GM23248 (cell line): Measurements from ENCODE around the gene RPL22. TPM values are rescaled to one million over a fixed set of nuclear protein-coding genes. Genes with fewer than 3 reads are reported as not detected.

Experiments used
- DNase-seq: peaks from one replicate; pipeline ENCODE4 v3.0.0-alpha.2; 2015
- H2AFZ ChIP-seq: fragments of 200-600 bp; sonication (generic); 2 replicates; pipeline ENCODE4 v1.6.1; 2016; ENCODE audit warnings: antibody characterized with exemption
- H3F3A ChIP-seq: fragments of 200-600 bp; sonication (generic); 2 replicates; pipeline ENCODE4 v1.6.1; 2016; ENCODE audit warnings: mild to moderate bottlenecking, antibody characterized with exemption, mixed run types; ENCODE audit not compliant: insufficient read depth
- H3K27ac ChIP-seq: fragments of 200-600 bp; sonication (generic); 2 replicates; pipeline ENCODE4 v1.5.1; 2016; ENCODE audit warnings: mild to moderate bottlenecking
- H3K27me3 ChIP-seq: fragments of 200-600 bp; sonication (generic); replicated peaks from 2 replicates; pipeline ENCODE4 v1.6.1; 2016; ENCODE audit warnings: mild to moderate bottlenecking; ENCODE audit not compliant: insufficient read depth
- H3K36me3 ChIP-seq: fragments of 200-600 bp; sonication (generic); 2 replicates; pipeline ENCODE4 v1.6.1; 2016; ENCODE audit warnings: low read depth, mild to moderate bottlenecking
- H3K4me1 ChIP-seq: fragments of 200-600 bp; sonication (generic); 2 replicates; pipeline ENCODE4 v1.6.1; 2016; ENCODE audit warnings: mild to moderate bottlenecking; ENCODE audit not compliant: insufficient read depth
- H3K4me2 ChIP-seq: fragments of 200-600 bp; sonication (generic); one replicate; pipeline ENCODE4 v1.6.1; 2016; ENCODE audit warnings: mild to moderate bottlenecking; ENCODE audit not compliant: unreplicated experiment
- H3K4me3 ChIP-seq: fragments of 200-600 bp; sonication (generic); 2 replicates; pipeline ENCODE4 v1.5.1; 2016; ENCODE audit warnings: mild to moderate bottlenecking
- H3K79me2 ChIP-seq: fragments of 200-600 bp; sonication (generic); 2 replicates; pipeline ENCODE4 v1.6.1; 2016; ENCODE audit warnings: mild to moderate bottlenecking; ENCODE audit not compliant: insufficient read depth
- H3K9ac ChIP-seq: fragments of 200-600 bp; sonication (generic); 2 replicates; pipeline ENCODE4 v1.6.1; 2016; ENCODE audit warnings: mild to moderate bottlenecking
- H3K9me2 ChIP-seq: fragments of 200-600 bp; sonication (generic); 2 replicates; pipeline ENCODE4 v1.6.1; 2016; ENCODE audit warnings: mixed run types, mild to moderate bottlenecking, moderate library complexity; ENCODE audit not compliant: insufficient read depth
- H3K9me3 ChIP-seq: fragments of 200-600 bp; sonication (generic); one replicate; pipeline ENCODE4 v1.6.1; 2017; ENCODE audit warnings: low read depth
- H4K20me1 ChIP-seq: fragments of 200-600 bp; sonication (generic); 2 replicates; pipeline ENCODE4 v1.6.0; 2016; ENCODE audit not compliant: insufficient read depth
- EZH2 ChIP-seq: fragments of 200-600 bp; sonication (generic); IDR thresholded peaks from 2 replicates; pipeline ENCODE4 v1.6.1; 2018; ENCODE audit warnings: antibody characterized with exemption, mild to moderate bottlenecking; ENCODE audit not compliant: insufficient read depth, poor library complexity, severe bottlenecking
- EZH2phosphoT487 ChIP-seq: fragments of 200-600 bp; sonication (generic); IDR thresholded peaks from 2 replicates; pipeline ENCODE4 v1.6.1; 2018; ENCODE audit warnings: antibody characterized with exemption, moderate library complexity, mild to moderate bottlenecking, low read depth; ENCODE audit not compliant: insufficient read depth
- WGBS, 2 experiments: methylation state at CpG; one replicate each; pipeline ENCODE4 v1.1.6; 2015 to 2017; ENCODE audit warnings: low lambda C conversion rate in 2 of 2, low coverage in 1 of 2; ENCODE audit errors: missing lambda C conversion rate in 2 of 2; 5-methylcytosine and 5-hydroxymethylcytosine counted together
- in situ Hi-C: fragments of 300-500 bp; cut with MboI; formaldehyde crosslinking; loops from 2 replicates; pipeline ENCODE4 v1.15.0; 2020
- polyA plus RNA-seq: library from polyadenylated mRNA; unstranded; fragments of >200 nt; fragmentation: Nextera tagmentation; extraction: Ambion mirVana; gene quantifications from 2 replicates; pipeline ENCODE4 v1.2.1, GENCODE V29; 2016
- total RNA-seq: library from RNA; depleted of rRNA; stranded (reverse); fragments of >200 nt; shearing (Covaris generic); gene quantifications from 2 replicates; pipeline ENCODE4 v1.2.3, GENCODE V29; 2014

The RPL22 gene
- total and polyA plus RNA-seq, 2 experiments from 2014 or later, result 127 to 137 TPM

- Histone ChIP-seq H3K79me2 (no peaks in the 10 kb centered on the region), H3F3A (no peaks in the 10 kb centered on the region), H3K9ac (no peak overlapping the region), H3K27ac (no peak overlapping the region), H3K4me3 (no peak overlapping the region), H3K9me2 (no peaks in the 10 kb centered on the region), H2AFZ (no peak overlapping the region), H4K20me1 (no peaks in the 10 kb centered on the region), H3K36me3 (no peaks in the 10 kb centered on the region), H3K27me3 (no peaks in the 10 kb centered on the region), H3K4me1 (no peaks in the 10 kb centered on the region), H3K9me3 (no peaks in the 10 kb centered on the region), H3K4me2 (no peak overlapping the region)
- WGBS, 2 experiments, result 83 to 88% methylated on average over 13 to 16 of the region's 16 CpGs
- in situ Hi-C loops, result no loop called here
- DNase-seq, result no peak
- TF ChIP-seq EZH2phosphoT487 (no peak), EZH2 (no peak)
Observed at GRCh38 chr1:6211731-6212130, 12.3 kb upstream of the RPL22 start.

- TF ChIP-seq EZH2phosphoT487 (no peak), EZH2 (no peak)
- no peaks in the 10 kb centered on the region for H3K9me2 ChIP-seq
- no peak overlapping the region for H3K27ac ChIP-seq
- in situ Hi-C loops, result no loop called here
- no peak for DNase-seq
- no peak overlapping the region for H3K4me2 ChIP-seq
- H3K9ac ChIP-seq, result no peak overlapping the region
- no peaks in the 10 kb centered on the region for H4K20me1 ChIP-seq
- 97 to 99% methylated on average over 21 to 28 of the region's 29 CpGs for WGBS, 2 experiments
- H3F3A ChIP-seq, result no peaks in the 10 kb centered on the region
- H3K79me2 ChIP-seq, result no peaks in the 10 kb centered on the region
- H3K36me3 ChIP-seq, result no peaks in the 10 kb centered on the region
- H3K4me1 ChIP-seq, result no peaks in the 10 kb centered on the region
- H3K9me3 ChIP-seq, result no peaks in the 10 kb centered on the region
- no peak overlapping the region for H2AFZ ChIP-seq
- no peaks in the 10 kb centered on the region for H3K27me3 ChIP-seq
- H3K4me3 ChIP-seq, result no peak overlapping the region
Observed at GRCh38 chr1:6210591-6211355, 11.4 kb upstream of the RPL22 start.

GRCh38 chr1:6209661-6210580 is 10.5 kb upstream of the RPL22 start:
- Histone ChIP-seq H2AFZ (peak overlapping the region; percentile 58), H3F3A (no peaks in the 10 kb centered on the region), H3K36me3 (no peaks in the 10 kb centered on the region), H3K4me3 (peak overlapping the region; percentile 59), H3K79me2 (no peaks in the 10 kb centered on the region), H3K9me2 (no peaks in the 10 kb centered on the region), H3K4me2 (peak overlapping the region; percentile 66), H4K20me1 (no peaks in the 10 kb centered on the region), H3K9ac (peak overlapping the region; percentile 47), H3K9me3 (no peaks in the 10 kb centered on the region), H3K4me1 (no peaks in the 10 kb centered on the region), H3K27me3 (no peaks in the 10 kb centered on the region), H3K27ac (no peak overlapping the region)
- WGBS, 2 experiments, result 93 to 94% methylated on average over 11 to 17 of the region's 17 CpGs
- in situ Hi-C loops, result no loop called here
- TF ChIP-seq EZH2phosphoT487, result no peak
- DNase-seq, result no peak

GRCh38 chr1:6208723-6209660 is 9.6 kb upstream of the RPL22 start:
- no peaks in the 10 kb centered on the region for H3K79me2 ChIP-seq
- in situ Hi-C loops, result no loop called here
- no peak overlapping the region for H3K27ac ChIP-seq
- no peak for TF ChIP-seq EZH2
- TF ChIP-seq EZH2phosphoT487, result no peak
- H2AFZ ChIP-seq, result peak overlapping the region; percentile 58
- 3 to 4% methylated on average over 70 to 99 of the region's 99 CpGs for WGBS, 2 experiments
- H3K4me3 ChIP-seq, result peak overlapping the region; percentile 59
- H3F3A ChIP-seq, result no peaks in the 10 kb centered on the region
- peak; percentile 83 for DNase-seq
- H3K36me3 ChIP-seq, result no peaks in the 10 kb centered on the region
- no peaks in the 10 kb centered on the region for H3K9me2 ChIP-seq
- no peaks in the 10 kb centered on the region for H3K4me1 ChIP-seq
- H4K20me1 ChIP-seq, result no peaks in the 10 kb centered on the region
- H3K9me3 ChIP-seq, result no peaks in the 10 kb centered on the region
- H3K27me3 ChIP-seq, result no peaks in the 10 kb centered on the region
- H3K4me2 ChIP-seq, result peak overlapping the region; percentile 66
- peak overlapping the region; percentile 47 for H3K9ac ChIP-seq
